Measurements from ENCODE around the gene HSPA4.

DNA sequence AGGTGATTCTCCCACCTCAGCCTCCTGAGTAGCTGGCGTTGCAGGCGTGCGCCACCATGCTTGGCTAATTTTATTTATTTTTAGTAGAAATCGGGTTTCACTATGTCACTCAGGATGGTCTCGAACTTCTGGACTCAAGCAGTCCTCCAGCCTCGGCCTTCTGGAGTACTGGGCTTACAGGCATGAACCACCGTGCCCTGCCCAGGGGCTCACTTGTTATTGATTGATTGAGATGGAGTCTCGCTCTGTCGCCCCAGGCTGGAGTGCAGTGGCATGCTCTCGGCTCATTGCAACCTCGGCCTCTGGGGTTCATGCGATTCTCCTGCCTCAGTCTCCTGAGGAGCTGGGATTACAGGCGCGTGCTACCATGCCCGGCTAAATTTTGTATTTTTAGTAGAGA is 1.6 kb downstream of the HSPA4 start:
- TF ChIP-seq, protein P1, sequence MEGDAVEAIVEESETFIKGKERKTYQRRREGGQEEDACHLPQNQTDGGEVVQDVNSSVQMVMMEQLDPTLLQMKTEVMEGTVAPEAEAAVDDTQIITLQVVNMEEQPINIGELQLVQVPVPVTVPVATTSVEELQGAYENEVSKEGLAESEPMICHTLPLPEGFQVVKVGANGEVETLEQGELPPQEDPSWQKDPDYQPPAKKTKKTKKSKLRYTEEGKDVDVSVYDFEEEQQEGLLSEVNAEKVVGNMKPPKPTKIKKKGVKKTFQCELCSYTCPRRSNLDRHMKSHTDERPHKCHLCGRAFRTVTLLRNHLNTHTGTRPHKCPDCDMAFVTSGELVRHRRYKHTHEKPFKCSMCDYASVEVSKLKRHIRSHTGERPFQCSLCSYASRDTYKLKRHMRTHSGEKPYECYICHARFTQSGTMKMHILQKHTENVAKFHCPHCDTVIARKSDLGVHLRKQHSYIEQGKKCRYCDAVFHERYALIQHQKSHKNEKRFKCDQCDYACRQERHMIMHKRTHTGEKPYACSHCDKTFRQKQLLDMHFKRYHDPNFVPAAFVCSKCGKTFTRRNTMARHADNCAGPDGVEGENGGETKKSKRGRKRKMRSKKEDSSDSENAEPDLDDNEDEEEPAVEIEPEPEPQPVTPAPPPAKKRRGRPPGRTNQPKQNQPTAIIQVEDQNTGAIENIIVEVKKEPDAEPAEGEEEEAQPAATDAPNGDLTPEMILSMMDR (IDR thresholded peaks at IDR 0.05; ENCODE audit: low read depth, low read length): no peak
- TF ChIP-seq EZH2phosphoT487 (IDR thresholded peaks at IDR 0.05; ENCODE audit: low read depth): no peak
